ENCODE data around the gene NUP210. TPM values are rescaled to one million over a fixed set of nuclear protein-coding genes. Genes with fewer than 3 reads are reported as not detected.

Gene NUP210
- total RNA-seq, 1 experiment from 2014 or later, result 14.1 TPM

GRCh38 chr3:13375464-13375863, 44.7 kb downstream of the NUP210 start:
- no peak for DNase-seq (ENCODE audit: low spot score)

GRCh38 chr3:13373975-13374586, 46.0 kb downstream of the NUP210 start:
- no peak for DNase-seq (ENCODE audit: low spot score)

- no peak for DNase-seq (ENCODE audit: low spot score)
Measured at GRCh38 chr3:13372656-13373055, 47.5 kb downstream of the NUP210 start.

GRCh38 chr3:13372126-13372525, 48.0 kb downstream of the NUP210 start:
- no peak for DNase-seq (ENCODE audit: low spot score)

- peak; percentile 11 for DNase-seq (ENCODE audit: low spot score)
Measured at GRCh38 chr3:13371100-13372075, 48.7 kb downstream of the NUP210 start.

- DNase-seq (ENCODE audit: low spot score), result no peak
Measured at GRCh38 chr3:13370609-13371008, 49.5 kb downstream of the NUP210 start.

- no peak for DNase-seq (ENCODE audit: low spot score)
Measured at GRCh38 chr3:13370055-13370454, 50.1 kb downstream of the NUP210 start.

- DNase-seq (ENCODE audit: low spot score), result no peak
Measured at GRCh38 chr3:13368834-13369233, 51.3 kb downstream of the NUP210 start.

- no peak for DNase-seq (ENCODE audit: low spot score)
Measured at GRCh38 chr3:13367728-13368127, 52.4 kb downstream of the NUP210 start.

- DNase-seq (ENCODE audit: low spot score), result no peak
Measured at GRCh38 chr3:13365390-13366379, 54.4 kb downstream of the NUP210 start.

GRCh38 chr3:13364602-13365271, 55.4 kb downstream of the NUP210 start:
- DNase-seq (ENCODE audit: low spot score), result no peak

- no peak for DNase-seq (ENCODE audit: low spot score)
Measured at GRCh38 chr3:13362551-13362950, 57.6 kb downstream of the NUP210 start.

GRCh38 chr3:13359916-13360315, 60.2 kb downstream of the NUP210 start:
- DNase-seq (ENCODE audit: low spot score), result no peak

- DNase-seq (ENCODE audit: low spot score), result no peak
Measured at GRCh38 chr3:13358643-13359042, 61.5 kb downstream of the NUP210 start.

GRCh38 chr3:13358051-13358450, 62.1 kb downstream of the NUP210 start:
- no peak for DNase-seq (ENCODE audit: low spot score)

- DNase-seq (ENCODE audit: low spot score), result no peak
Measured at GRCh38 chr3:13357074-13357473, 63.0 kb downstream of the NUP210 start.

- DNase-seq (ENCODE audit: low spot score), result peak; percentile 39
Measured at GRCh38 chr3:13353936-13354542, 66.1 kb downstream of the NUP210 start.

GRCh38 chr3:13353506-13353905, 66.6 kb downstream of the NUP210 start:
- no peak for DNase-seq (ENCODE audit: low spot score)

GRCh38 chr3:13352621-13353131, 67.4 kb downstream of the NUP210 start:
- peak; percentile 75 for DNase-seq (ENCODE audit: low spot score)

- no peak for DNase-seq (ENCODE audit: low spot score)
Measured at GRCh38 chr3:13349823-13350222, 70.3 kb downstream of the NUP210 start.
